HepG2 (cell line): ENCODE data around the gene ZBTB17. TPM values are rescaled to one million over a fixed set of nuclear protein-coding genes. Genes with fewer than 3 reads are reported as not detected.

Experiments used
- ATAC-seq: fragments of 200-7000 bp; cut with Tn5 transposase; 3 replicates; pipeline ENCODE4 v1.9.1; 2020; ENCODE audit warnings: mild to moderate bottlenecking, moderate library complexity
- BruUV-seq: library from RNA; stranded (reverse); fragments of 400-500 nt; replicated peaks from 2 replicates; lab custom pipeline; 2021; lab: Mats Ljungman, UMichigan
- CTCF ChIA-PET: fragments of 300-600 bp; formaldehyde crosslinking; extraction: SDS; loops from one replicate; lab custom pipeline; 2021; ENCODE audit warnings: low total read pairs, inconsistent platforms, low intra/inter-chr PET ratio; lab: Yijun Ruan, JAX
- POLR2A ChIA-PET: fragments of 350-600 bp; sonication (Branson Sonifier 250); formaldehyde crosslinking; loops from one replicate; lab custom pipeline; 2020; ENCODE audit warnings: antibody characterized with exemption, inconsistent platforms; lab: Yijun Ruan, JAX
- DNase-seq: peaks from one replicate; pipeline ENCODE4 v3.0.0-alpha.2; 2015; ENCODE audit warnings: low spot score
- FAIRE-seq: peaks from 3 replicates; lab custom pipeline; 2011; peaks lifted over from hg19 to GRCh38; lab: Jason Lieb, UNC
- H2AFZ ChIP-seq: one replicate; pipeline ENCODE4 v1.6.1; 2011; ENCODE audit warnings: low read length, inconsistent platforms
- H3K27ac ChIP-seq: fragments of 300-600 bp; 3 replicates; pipeline ENCODE4 v1.8.0; 2011; ENCODE audit warnings: mixed run types, mild to moderate bottlenecking, mixed read lengths, low read length, inconsistent platforms; ENCODE audit not compliant: insufficient read depth; ENCODE audit errors: extremely low read length
- H3K27me3 ChIP-seq, 2 experiments: fragments of 200-600 bp in 1 of 2; 2 replicates in 1 of 2; 3 replicates in 1 of 2; pipeline versions ENCODE4 v1.6.0 to v1.8.0; 2011; ENCODE audit warnings: low read length in 2 of 2, mild to moderate bottlenecking in 2 of 2, moderate library complexity in 2 of 2, inconsistent platforms in 1 of 2; ENCODE audit not compliant: insufficient read depth in 2 of 2, control insufficient read depth in 1 of 2
- H3K36me3 ChIP-seq, 2 experiments: fragments of 200-600 bp in 1 of 2; replicated peaks in 1 of 2; 2 replicates in 1 of 2; 3 replicates in 1 of 2; pipeline versions ENCODE4 v1.5.1 to v1.8.0; 2011; ENCODE audit warnings: low read length in 2 of 2, inconsistent platforms in 1 of 2; ENCODE audit not compliant: insufficient read depth in 2 of 2, control insufficient read depth in 1 of 2
- H3K4me1 ChIP-seq: 2 replicates; pipeline ENCODE4 v1.5.1; 2012; ENCODE audit warnings: low read length, inconsistent platforms; ENCODE audit not compliant: insufficient read depth
- H3K4me2 ChIP-seq: 2 replicates; pipeline ENCODE4 v1.6.0; 2011; ENCODE audit warnings: low read depth, low read length, inconsistent platforms
- H3K4me3 ChIP-seq, 3 experiments: fragments of 200-600 bp in 1 of 3; sonication (generic), shearing (Covaris generic) in 1 of 3; replicated peaks in 1 of 3; 2 replicates each; pipeline ENCODE4 v1.5.1; 2011 to 2016; ENCODE audit warnings: low read length in 3 of 3, inconsistent platforms in 2 of 3, low read depth in 2 of 3, mild to moderate bottlenecking in 2 of 3, control low read depth in 1 of 3, mixed read lengths in 1 of 3; ENCODE audit not compliant: insufficient read depth in 1 of 3
- H3K79me2 ChIP-seq: one replicate; pipeline ENCODE4 v1.6.1; 2011; ENCODE audit warnings: low read length, inconsistent platforms; ENCODE audit not compliant: insufficient read depth
- H3K9ac ChIP-seq: 2 replicates; pipeline ENCODE4 v1.6.0; 2011; ENCODE audit warnings: mild to moderate bottlenecking, low read depth, low read length, inconsistent platforms; ENCODE audit not compliant: insufficient read depth
- H3K9me3 ChIP-seq: 2 replicates; pipeline ENCODE4 v1.5.1; 2012; ENCODE audit warnings: mild to moderate bottlenecking, low read length
- H4K20me1 ChIP-seq: 2 replicates; pipeline ENCODE4 v1.6.0; 2011; ENCODE audit warnings: inconsistent platforms, mild to moderate bottlenecking, low read length, moderate library complexity; ENCODE audit not compliant: insufficient read depth
- AGO2 ChIP-seq: fragments of 200-400 bp; formaldehyde crosslinking; optimal IDR thresholded peaks from 2 replicates; pipeline ENCODE3; 2017; ENCODE audit warnings: mild to moderate bottlenecking, low read depth, low read length, moderate library complexity
- FOSL2 ChIP-seq: sonication (generic); formaldehyde crosslinking; IDR thresholded peaks from 2 replicates; pipeline ENCODE4 v1.4.0; 2020; ENCODE audit warnings: missing genetic modification reagents
- POLR2A ChIP-seq, 2 experiments: IDR thresholded peaks; 2 replicates each; pipeline ENCODE4 v1.6.1; 2011; ENCODE audit warnings: low read depth in 2 of 2, low read length in 2 of 2, mild to moderate bottlenecking in 1 of 2, moderate library complexity in 1 of 2; ENCODE audit not compliant: insufficient read depth in 1 of 2
- ZNF496 ChIP-seq: sonication (generic); formaldehyde crosslinking; IDR thresholded peaks from 2 replicates; pipeline ENCODE4 v1.8.1; 2023; ENCODE audit warnings: mild to moderate bottlenecking, moderate library complexity, missing genetic modification reagents; ENCODE audit not compliant: insufficient replicate concordance
- WGBS: methylation state at CpG from one replicate; pipeline ENCODE4 v1.1.6; 2017; ENCODE audit warnings: low lambda C conversion rate; 5-methylcytosine and 5-hydroxymethylcytosine counted together
- in situ Hi-C: cut with HindIII; loops from 2 replicates; pipeline ENCODE4 v1.10.0; 2017; ENCODE audit warnings: low pct_unique_long_range_greater_than_20kb; ENCODE audit not compliant: extremely low pct_ligation_motif_present
- intact Hi-C: fragments of 100-400 bp; cut with micrococcal nuclease; formaldehyde crosslinking; loops from one replicate; pipeline ENCODE4 v1.10.0; 2022; ENCODE audit not compliant: unreplicated experiment
- polyA plus RNA-seq, 8 experiments: library from polyadenylated mRNA; depleted of rRNA in 3 of 8; stranded (reverse) in 7 of 8; unstranded in 1 of 8; fragments of >200 nt; fragmentation: Illumina TruSeq in 4 of 8; extraction: Trizol in 4 of 8; gene quantifications; 2 replicates each; pipeline versions ENCODE4 v1.2.1 to v1.2.3, GENCODE V29; 2011 to 2016; ENCODE audit warnings: low read depth in 4 of 8, missing spikeins in 1 of 8, mixed read lengths in 1 of 8; ENCODE audit not compliant: insufficient read depth in 1 of 8
- total RNA-seq, 5 experiments: library from RNA; depleted of rRNA; stranded (reverse); fragments of >200 nt; fragmentation: Illumina TruSeq; extraction: Trizol; gene quantifications; 2 replicates each; pipeline ENCODE4 v1.2.3, GENCODE V29; 2016; ENCODE audit warnings: low read depth in 1 of 5

ZBTB17 gene
- total and polyA plus RNA-seq, 2 of the 13 experiments (the other 11 are each of a cell fraction or from before 2014, with no cell fraction given): 16.7 to 17.0 TPM

GRCh38 chr1:15942661-15943327 is 33.1 kb downstream of the ZBTB17 start:
- in situ Hi-C loops: no loop called here
- FAIRE-seq (no peak), DNase-seq (no peak)
- BruUV-seq: no TSS peak
- ChIA-PET POLR2A (no interaction called here), CTCF (no interaction called here)
- Histone ChIP-seq H3K27ac (no peak overlapping the region), H3K36me3 (peaks cover 34 to 75% of the 10 kb centered on the region in 2 experiments; a peak in 4 of 5 replicates), H4K20me1 (peaks cover 7% of the 10 kb centered on the region; the same call in 1 of the 2 replicates), H3K9ac (no peak overlapping the region), H3K4me1 (peaks cover 21% of the 10 kb centered on the region), H3K4me3 (no peak overlapping the region)
- WGBS: 97% methylated on average over 14 of the region's 18 CpGs
- intact Hi-C loops: no loop called here
- TF ChIP-seq ZNF496 (CRISPR knock-in tag) (no peak), POLR2A (IDR thresholded peaks at IDR 0.05; ENCODE audit: insufficient read depth in 1 of 2, low read depth in 2 of 2, low read length in 2 of 2) (0 out of 4 replicates have a peak, but pooled peaks of 1 of the 2 experiments have one; percentile 15)
- TF ChIP-seq, all 625 proteins: peak for 1
- Histone ChIP-seq H2AFZ (no peak overlapping the region), H3K27me3 (no peaks in the 10 kb centered on the region), H3K79me2 (no peaks in the 10 kb centered on the region), H3K9me3 (no peaks in the 10 kb centered on the region), H3K4me2 (no peak overlapping the region)
- no peak for ATAC-seq

GRCh38 chr1:15941899-15942660 is 33.8 kb downstream of the ZBTB17 start:
- ATAC-seq: no peak
- BruUV-seq: no TSS peak
- POLR2A ChIA-PET: no interaction called here
- no peak overlapping the region for H2AFZ ChIP-seq
- TF ChIP-seq AGO2: peak; percentile 32
- TF ChIP-seq FOSL2 (CRISPR knock-in tag): no peak
- TF ChIP-seq, all 625 proteins: peak for 1
- 100% methylated on average over 11 of the region's 32 CpGs for whole genome bisulfite sequencing
- H3K4me3 ChIP-seq: no peak overlapping the region
- peaks cover 26% of the 10 kb centered on the region for H3K4me1 ChIP-seq
- H3K4me2 ChIP-seq: no peak overlapping the region
- H3K9ac ChIP-seq: no peak overlapping the region
- H3K36me3 ChIP-seq: peaks cover 38 to 74% of the 10 kb centered on the region in 2 experiments; a peak in 4 of 5 replicates
- H3K9me3 ChIP-seq: no peaks in the 10 kb centered on the region
- in situ Hi-C loops (no loop called here), intact Hi-C loops (no loop called here)
- H4K20me1 ChIP-seq: peaks cover 7% of the 10 kb centered on the region; the same call in 1 of the 2 replicates
- CTCF ChIA-PET: no interaction called here
- DNase-seq: no peak
- H3K27ac ChIP-seq: no peak overlapping the region
- H3K27me3 ChIP-seq: no peaks in the 10 kb centered on the region
- H3K79me2 ChIP-seq: no peaks in the 10 kb centered on the region
- FAIRE-seq: no peak
